ENCODE measurements around the gene FTO. TPM values are rescaled to one million over a fixed set of nuclear protein-coding genes. Genes with fewer than 3 reads are reported as not detected.
"Not testable (repeated sequence)": the region's sequence is repeated elsewhere in the genome, so short reads cannot be mapped to it uniquely, and the experiment has no call there.

The FTO gene
- polyA plus RNA-seq, 10 donors = 48.3 to 68.6 (median 62.8) TPM

GRCh38 chr16:53821487-53821886 is 117.5 kb downstream of the FTO start:
- DNase-seq = peak in 1 of 3 donors; percentile 29

DNA sequence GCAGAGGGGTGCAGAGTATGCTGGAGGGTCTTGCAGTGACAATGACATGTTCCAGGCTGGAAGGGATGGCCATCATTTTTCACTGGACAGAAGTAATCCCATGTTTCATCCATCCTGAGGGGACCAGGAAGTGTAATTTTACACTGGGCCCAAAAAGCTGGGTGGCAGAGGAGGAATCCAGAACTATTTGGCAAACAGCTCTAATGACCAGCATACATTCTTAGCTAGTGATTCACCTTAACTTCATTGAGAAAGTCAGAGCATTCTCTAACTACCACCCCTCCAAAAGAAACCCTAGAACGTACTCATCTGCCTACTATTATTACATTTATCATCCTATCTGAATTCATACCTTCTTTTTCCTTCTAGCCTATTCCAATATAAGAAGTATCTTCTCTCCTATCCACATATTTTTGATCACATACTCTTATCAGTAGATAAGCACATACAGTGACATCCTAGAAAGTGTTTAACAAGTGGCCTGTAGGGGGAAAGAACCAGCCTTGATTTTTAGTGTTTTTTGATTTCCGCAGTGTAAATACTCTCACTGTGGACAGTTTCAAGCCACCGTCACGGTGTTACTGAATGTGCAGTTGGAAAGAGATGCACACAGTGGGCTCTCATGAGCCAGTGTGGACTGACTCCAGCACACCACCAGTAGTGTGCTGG is 118.1 kb downstream of the FTO start:
- DNase-seq = peak in 1 of 3 donors; percentile 58

GRCh38 chr16:53822936-53823529 is 119.1 kb downstream of the FTO start:
- DNase-seq = peak in 1 of 3 donors; percentile 32

DNA sequence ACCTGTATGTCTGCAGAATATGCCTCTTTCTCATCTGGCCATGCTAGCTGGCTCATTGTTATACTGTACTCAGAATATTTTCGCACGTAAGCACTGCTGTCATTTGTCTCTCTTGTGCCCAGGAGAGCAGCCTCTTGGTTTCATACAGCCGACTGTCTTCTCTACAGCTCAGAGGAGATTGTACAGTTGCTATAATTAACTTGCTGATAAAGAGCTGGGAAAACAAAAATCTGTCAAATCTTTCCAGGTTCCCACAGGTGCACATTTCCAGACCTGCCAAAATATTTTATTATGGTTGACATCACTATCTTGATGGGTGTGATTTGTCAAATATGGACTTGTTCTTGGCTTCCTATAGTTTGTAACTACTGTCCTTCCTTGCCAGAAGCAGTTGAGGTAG is 122.7 kb downstream of the FTO start:
- no peak for DNase-seq

- DNase-seq = no peak
These were observed 123.8 kb downstream of the FTO start for GRCh38 chr16:53827741-53828140.

- DNase-seq = no peak
These were observed 125.3 kb downstream of the FTO start for GRCh38 chr16:53829186-53829747.

DNA sequence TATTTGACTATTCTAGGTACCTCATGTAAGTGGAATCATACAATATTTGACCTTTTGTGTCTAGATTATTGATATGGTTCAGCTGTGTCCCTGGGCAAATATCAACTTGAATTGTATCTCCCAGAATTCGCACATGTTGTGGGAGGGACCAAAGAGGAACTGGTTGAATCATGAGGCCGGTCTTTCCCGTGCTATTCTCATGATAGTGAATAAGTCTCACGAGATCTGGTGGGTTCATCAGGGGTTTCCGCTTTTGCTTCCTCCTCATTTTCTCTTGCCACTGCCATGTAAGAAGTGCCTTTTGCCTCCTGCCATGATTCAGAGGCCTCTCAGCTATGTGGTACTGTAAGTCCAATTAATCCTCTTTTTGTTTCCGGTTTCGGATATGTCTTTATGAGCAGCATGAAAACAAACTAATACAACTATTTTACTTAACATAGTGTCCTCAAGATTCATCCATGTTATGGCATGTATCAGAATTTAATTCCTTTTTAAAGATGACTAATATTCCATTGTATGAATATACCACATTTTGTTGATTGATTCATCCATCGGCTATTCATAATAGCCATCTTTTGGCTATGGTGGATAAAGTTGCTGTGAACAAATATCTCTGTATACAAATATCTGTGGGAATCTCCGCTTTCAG is 129.1 kb downstream of the FTO start:
- no peak for DNase-seq

- no peak for DNase-seq
These were observed 132.2 kb downstream of the FTO start for GRCh38 chr16:53836142-53836541.

DNA sequence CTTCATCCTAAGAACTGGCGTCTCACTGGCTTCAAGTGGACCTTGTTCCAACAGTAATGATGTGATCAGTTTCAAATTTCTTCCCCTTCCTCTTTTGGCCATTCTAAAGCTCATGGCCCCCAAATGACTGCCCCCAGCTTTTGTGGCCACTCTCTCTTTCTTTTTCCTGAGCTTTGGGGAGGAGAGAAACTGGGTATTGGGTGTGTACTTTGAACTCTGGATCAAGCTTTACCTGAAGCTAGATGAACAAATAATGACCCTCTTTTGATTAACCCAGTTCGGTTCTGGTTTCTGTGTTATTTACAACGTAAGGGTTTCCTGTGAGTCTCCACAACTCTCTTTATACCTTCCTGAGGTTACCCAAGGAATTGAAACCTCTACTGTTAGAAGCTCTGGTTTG is 132.7 kb downstream of the FTO start:
- DNase-seq = no peak

GRCh38 chr16:53837426-53837825 is 133.5 kb downstream of the FTO start:
- no peak for DNase-seq

DNA sequence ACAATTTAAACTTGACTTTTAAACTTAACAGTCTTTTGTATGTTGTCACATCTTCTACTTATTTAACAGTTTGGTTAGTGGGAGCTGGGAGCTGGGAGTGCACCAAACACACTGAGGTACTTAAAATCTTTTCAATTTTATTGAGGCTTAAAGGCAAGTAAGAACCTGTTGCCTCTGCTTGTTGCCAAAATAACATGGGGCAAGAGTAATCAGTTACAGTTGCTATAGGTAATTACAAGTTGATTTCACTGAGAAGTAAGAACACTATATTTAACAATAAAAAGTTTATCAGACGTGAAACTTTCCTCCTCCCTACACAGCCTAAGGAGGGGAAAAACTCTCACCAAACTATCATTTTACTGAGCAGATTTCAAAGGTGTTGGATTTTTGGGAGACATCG is 135.2 kb downstream of the FTO start:
- DNase-seq = no peak

- no peak for DNase-seq
These were observed 136.5 kb downstream of the FTO start for GRCh38 chr16:53840456-53840855.

DNA sequence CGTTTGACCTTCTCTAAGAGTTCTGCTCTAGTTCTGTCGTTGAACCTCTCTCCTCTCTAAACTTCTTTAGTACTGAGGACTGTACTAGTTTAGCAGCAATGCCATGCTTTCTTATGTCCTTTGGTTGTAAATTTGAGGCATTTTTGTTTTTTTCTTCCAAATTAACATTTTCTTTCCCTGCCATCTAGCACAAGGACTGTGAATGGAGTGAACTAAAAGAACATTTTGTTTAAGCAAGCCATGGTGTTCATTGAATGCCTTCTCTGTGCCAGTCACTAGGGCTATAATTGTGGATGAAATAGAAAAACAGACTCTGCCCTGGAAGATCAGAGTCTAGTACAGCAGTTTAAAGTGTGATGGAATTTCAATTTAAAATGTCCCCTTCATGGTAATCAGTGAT is 137.9 kb downstream of the FTO start:
- no peak for DNase-seq

DNA sequence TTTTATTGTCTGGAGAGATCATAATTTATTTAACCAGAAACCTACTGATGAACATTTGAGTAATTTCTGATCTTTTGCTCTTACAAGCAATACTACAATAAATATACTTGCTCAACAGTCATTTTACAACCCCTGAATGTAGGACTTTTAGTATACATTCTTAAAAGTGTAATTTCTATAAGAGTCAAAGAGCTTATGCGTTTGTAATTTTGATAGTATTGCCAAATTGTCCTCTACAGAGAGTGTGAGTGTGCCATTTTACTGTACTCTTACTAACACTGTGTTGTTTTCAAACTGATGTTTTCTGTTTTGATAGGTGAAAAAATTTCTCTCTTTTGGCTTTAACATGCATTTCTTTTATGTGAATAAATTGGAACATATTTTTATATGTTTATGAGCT is 139.1 kb downstream of the FTO start:
- DNase-seq = no peak

DNA sequence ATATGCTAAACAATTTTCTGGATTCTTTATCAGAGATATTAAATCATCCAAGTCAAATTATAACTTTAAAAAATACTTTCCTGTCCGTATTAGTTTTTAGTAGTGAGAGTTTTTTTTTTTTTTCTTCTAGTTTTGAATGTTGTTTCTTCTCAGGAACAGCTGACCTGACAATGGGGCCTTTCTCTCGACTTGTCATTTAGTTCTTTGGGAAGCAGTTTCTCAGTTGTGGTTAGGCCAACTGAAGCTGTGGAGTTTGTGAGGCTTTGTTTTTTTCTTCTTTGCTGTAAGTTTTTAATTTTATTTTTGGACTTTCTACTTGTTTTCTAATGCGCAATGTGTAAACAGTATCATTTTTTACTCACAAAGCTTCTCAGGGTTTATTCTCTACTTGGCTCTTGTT is 140.8 kb downstream of the FTO start:
- DNase-seq = no peak

- not testable (repeated sequence) for DNase-seq
These were observed 142.6 kb downstream of the FTO start for GRCh38 chr16:53846549-53846948.

DNA sequence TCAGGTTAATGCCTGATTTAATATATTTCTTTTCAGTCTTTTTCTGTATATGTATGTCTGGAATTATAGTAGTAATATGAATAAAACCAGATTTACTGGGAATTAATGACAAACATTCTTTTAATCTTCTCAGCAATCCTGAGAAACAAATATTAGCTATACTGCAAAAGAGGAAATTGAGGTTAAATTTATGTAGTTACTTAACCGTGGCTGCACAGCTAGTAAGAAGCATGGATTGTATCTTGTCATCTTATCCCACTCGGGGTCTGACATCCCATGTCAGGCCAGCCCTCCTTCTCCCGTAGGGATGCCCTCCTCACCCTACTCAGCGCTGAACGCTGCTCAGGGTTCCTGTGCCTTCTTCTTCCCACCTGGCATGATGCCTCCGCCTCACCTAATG is 143.0 kb downstream of the FTO start:
- no peak for DNase-seq

GRCh38 chr16:53848277-53848942 is 144.5 kb downstream of the FTO start:
- DNase-seq = peak in 2 of 3 donors; percentile 8 to 28

DNA sequence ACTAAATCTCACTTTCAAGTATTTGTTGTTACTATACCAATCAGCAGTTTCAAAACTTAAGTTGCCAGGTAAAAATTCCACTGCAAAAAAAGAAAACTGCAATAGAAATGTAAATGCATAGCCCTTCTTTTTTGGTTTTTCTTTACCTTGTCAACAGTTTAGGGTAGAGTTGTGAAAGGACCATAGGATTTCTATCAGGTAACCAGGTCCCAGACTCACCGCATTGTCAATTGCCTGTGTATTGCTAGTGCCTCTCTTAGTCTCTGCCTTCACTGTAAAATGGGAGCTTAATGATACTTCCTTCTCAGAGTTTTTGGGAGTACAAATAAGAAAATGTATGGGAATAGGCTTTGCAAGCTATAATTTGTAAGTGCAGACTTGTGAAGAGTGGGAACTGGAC is 145.0 kb downstream of the FTO start:
- DNase-seq = no peak

DNA sequence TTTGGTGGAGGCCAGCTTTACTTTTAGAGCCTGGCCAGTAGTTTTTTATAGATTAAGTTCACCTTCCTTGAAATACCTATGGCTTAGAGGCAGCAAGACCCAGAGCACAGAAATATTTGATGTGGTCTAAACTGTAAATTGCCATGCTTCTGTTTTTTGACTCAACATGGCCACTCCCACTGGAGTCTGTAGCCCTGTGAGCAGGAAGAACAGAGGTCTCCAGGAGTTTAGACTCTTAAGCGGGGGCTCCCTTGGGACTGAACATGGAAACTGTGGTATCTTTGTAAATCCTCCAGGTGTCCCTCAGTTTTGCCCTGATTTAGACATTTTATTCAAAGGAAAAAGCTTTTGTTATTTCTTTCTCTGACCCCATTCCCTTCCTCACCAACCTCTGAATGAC is 145.6 kb downstream of the FTO start:
- no peak for DNase-seq

DNA sequence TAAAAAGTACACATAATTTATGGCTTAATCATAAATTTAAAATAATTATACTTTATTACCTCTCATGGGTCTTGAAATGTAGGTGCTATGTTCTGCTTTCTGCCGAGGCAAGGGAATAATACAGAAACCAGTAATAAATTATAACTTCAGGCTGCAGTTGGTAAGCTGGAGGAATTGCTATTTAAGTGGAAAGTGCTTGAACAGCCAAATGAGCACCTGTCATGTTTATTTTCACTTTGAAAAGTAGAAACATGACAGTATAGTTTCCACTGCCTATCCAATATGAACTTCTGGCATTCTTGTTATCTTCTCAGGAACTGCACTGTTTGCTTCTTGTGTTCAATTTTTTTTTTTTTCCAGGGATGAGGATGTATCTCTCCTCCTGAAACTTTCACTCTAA is 146.0 kb downstream of the FTO start:
- DNase-seq = no peak

DNA sequence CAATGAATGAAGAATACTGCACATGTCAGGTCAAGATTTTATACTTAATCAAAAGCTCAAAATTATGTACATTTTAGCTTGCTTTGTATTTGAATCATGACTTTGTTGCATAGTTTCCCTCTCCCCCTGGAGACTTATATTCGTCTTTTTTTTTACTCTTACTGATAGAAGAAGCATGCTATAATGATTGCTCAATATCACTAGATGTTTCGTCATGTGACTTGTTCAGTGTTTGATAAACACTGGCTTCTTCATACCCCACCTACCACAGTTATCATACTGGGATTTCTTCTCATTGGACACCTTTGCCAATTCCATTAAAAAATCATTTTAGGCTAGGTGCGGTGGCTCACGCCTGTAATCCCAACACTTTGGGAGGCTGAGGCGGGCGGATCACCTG is 148.7 kb downstream of the FTO start:
- no peak for DNase-seq

GRCh38 chr16:53855056-53855455 is 151.1 kb downstream of the FTO start:
- DNase-seq = no peak

Measured in muscle of back (tissue), 11 donors.